Measurements from ENCODE around the gene PMVK. TPM values are rescaled to one million over a fixed set of nuclear protein-coding genes. Genes with fewer than 3 reads are reported as not detected.
A peak's percentile ranks its signal among the peaks of the same experiment; 100 is the strongest.

The PMVK gene
- total RNA-seq, 1 experiment from 2014 or later: 26.3 TPM

- peak overlapping the region; percentile 46 for H3K27ac ChIP-seq (ENCODE audit: insufficient read length, low read depth, low read length)
- no peak overlapping the region for H2BK12ac ChIP-seq (ENCODE audit: insufficient read length, low read depth, low read length)
- H2BK5ac ChIP-seq (ENCODE audit: insufficient read length, low read length): no peak overlapping the region
- H2AK5ac ChIP-seq (ENCODE audit: insufficient read length, low read length): no peak overlapping the region
- H3T11ph ChIP-seq (ENCODE audit: low read length): peak overlapping the region; percentile 47
- H3K9me3 ChIP-seq (ENCODE audit: control insufficient read depth, low read depth, low read length): no peaks in the 10 kb centered on the region
- H3K27ac Mint-ChIP-seq: peak overlapping the region; percentile 98 to 99 (median 99); a peak in 5 of 7 replicates
- H3K23ac ChIP-seq (ENCODE audit: insufficient read length, low read depth, low read length): no peak overlapping the region
- H3K27me3 ChIP-seq (ENCODE audit: insufficient read depth, low read length): no peaks in the 10 kb centered on the region
- peaks cover 4% of the 10 kb centered on the region; the same call in 1 of the 2 replicates for H3K4me1 ChIP-seq (ENCODE audit: insufficient read depth, low read length)
- H3K79me2 ChIP-seq (ENCODE audit: insufficient read depth, low read length): no peaks in the 10 kb centered on the region
- no peaks in the 10 kb centered on the region for H3K79me1 ChIP-seq (ENCODE audit: insufficient read depth, low read depth, low read length, poor library complexity, severe bottlenecking)
- H3K4me2 ChIP-seq (ENCODE audit: insufficient read depth, insufficient read length, low read length): peak overlapping the region; percentile 94
- no peak for TF ChIP-seq CTCF (conservative IDR thresholded peaks at IDR 0.05)
- no peak overlapping the region for H4K8ac ChIP-seq (replicated peaks; ENCODE audit: insufficient read length, low read depth, low read length)
- peak overlapping the region; percentile 98 for H3K18ac ChIP-seq (ENCODE audit: insufficient read length, low read depth, low read length)
- no peak overlapping the region for H2BK120ac ChIP-seq (ENCODE audit: low read depth, low read length, poor library complexity, severe bottlenecking)
- H2BK15ac ChIP-seq (ENCODE audit: low read depth, low read length): no peak overlapping the region
- no peak overlapping the region for H3K56ac ChIP-seq (ENCODE audit: insufficient read length, low read depth, low read length)
- no peak overlapping the region for H4K5ac ChIP-seq (ENCODE audit: insufficient read length, low read depth, low read length)
- H3K4ac ChIP-seq (ENCODE audit: low read depth, low read length): peak overlapping the region; percentile 40; the same call in 1 of the 2 replicates
- H3K9me3 Mint-ChIP-seq: no peaks in the 10 kb centered on the region
- peaks cover 16% of the 10 kb centered on the region for H3K23me2 ChIP-seq (ENCODE audit: insufficient read length, low read depth, low read length, poor library complexity, severe bottlenecking)
- peak; percentile 68 for DNase-seq
- H3K9ac ChIP-seq (ENCODE audit: extremely low read depth, insufficient read length, low read length): peak overlapping the region; percentile 85
- no peak overlapping the region for H2BK20ac ChIP-seq (ENCODE audit: low read depth, low read length, poor library complexity, severe bottlenecking)
- H4K20me1 ChIP-seq (ENCODE audit: control insufficient read depth, insufficient read depth, insufficient read length): no peaks in the 10 kb centered on the region
- H3K4me1 Mint-ChIP-seq: peaks cover 48 to 56% of the 10 kb centered on the region in 2 experiments
- no peaks in the 10 kb centered on the region for H3K27me3 Mint-ChIP-seq (ENCODE audit: low read depth)
- peak overlapping the region; percentile 83 to 97 for H3K4me3 Mint-ChIP-seq
- WGBS (ENCODE audit: extremely low coverage, insufficient read length, low lambda C conversion rate): no CpG with 5 or more reads among the region's 4 CpGs
- H3K14ac ChIP-seq (ENCODE audit: insufficient read depth, low read length): peak overlapping the region; percentile 95; the same call in 1 of the 2 replicates
- H3K36me3 Mint-ChIP-seq (ENCODE audit: insufficient read depth in 1 of 3, low read depth in 3 of 3): peaks cover 8 to 23% (median 22%) of the 10 kb centered on the region in 3 experiments; a peak in 6 of 7 replicates
- no peak overlapping the region for H4K91ac ChIP-seq (ENCODE audit: insufficient read length, low read depth, low read length)
- H2AFZ ChIP-seq (ENCODE audit: low read length): no peak overlapping the region
These were observed 18.7 kb upstream of the PMVK start for GRCh38 chr1:154955039-154955717.

All from H9 (cell line).